GM21737 (cell line): ENCODE measurements around the gene NID2.

ENCODE experiments used
- ATAC-seq: cut with Tn5 transposase; IDR thresholded peaks from one replicate; pipeline ENCODE4 v1.9.1; 2021; ENCODE audit warnings: mild to moderate bottlenecking, moderate library complexity; ENCODE audit not compliant: unreplicated experiment

NID2 gene

GRCh38 chr14:52080808-52081755 lies 12.2 kb upstream of the NID2 start:
- no peak for ATAC-seq

GRCh38 chr14:52080158-52080800 lies 11.4 kb upstream of the NID2 start:
- no peak for ATAC-seq

DNA sequence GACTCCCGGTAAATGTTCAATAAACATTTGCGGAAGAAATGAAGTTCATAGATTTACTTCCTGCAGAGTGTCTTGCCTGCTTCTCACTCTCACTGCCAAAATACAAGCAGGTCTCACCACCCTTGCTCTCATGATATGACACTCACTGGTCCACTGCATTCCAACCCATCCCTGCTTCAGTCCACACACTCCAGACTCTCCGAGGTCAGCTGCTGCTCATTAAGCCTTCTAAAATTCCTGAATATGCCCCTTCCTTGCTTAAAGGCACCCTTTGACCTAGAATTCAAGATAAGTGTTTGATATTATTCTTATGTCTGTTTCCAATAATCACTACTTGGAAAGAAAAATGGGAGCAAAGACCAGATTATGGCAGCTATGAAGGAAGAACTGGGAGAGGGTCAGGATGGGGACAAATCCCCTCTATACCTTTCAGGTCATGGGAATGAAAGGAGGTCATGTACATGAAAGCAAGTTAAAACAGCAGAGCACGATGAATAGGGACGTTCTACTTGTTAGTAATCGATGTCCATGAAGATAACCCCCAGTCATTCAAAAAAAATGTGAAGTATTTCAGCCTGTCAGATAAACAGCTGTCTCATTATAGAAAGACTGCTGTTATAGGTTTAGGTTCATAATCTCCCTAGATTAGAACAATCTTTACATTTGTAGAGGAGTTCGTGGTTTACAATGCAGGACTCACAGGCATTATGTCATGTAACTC lies 10.5 kb upstream of the NID2 start:
- ATAC-seq = no peak

DNA sequence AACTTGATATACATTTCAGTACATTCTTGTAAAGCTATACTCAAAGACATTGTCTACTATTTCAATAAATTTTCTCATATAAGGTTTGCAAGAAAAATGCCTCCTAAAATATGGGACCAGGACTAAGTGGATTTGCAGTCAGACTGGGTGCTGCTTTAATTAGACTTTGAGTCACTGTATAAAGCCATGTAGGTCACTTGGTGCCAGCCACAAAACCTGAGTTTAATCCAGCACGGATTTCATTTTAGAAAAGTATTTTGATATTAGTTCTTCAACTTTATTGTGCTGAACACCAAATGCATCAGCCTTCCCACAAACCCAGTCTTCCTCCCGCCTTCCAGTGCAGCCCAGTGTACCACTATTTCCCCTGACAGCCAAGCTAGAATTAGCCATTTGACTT lies 9.9 kb upstream of the NID2 start:
- ATAC-seq = no peak

- ATAC-seq = no peak
Observed at GRCh38 chr14:52078095-52078531, 9.3 kb upstream of the NID2 start.

DNA sequence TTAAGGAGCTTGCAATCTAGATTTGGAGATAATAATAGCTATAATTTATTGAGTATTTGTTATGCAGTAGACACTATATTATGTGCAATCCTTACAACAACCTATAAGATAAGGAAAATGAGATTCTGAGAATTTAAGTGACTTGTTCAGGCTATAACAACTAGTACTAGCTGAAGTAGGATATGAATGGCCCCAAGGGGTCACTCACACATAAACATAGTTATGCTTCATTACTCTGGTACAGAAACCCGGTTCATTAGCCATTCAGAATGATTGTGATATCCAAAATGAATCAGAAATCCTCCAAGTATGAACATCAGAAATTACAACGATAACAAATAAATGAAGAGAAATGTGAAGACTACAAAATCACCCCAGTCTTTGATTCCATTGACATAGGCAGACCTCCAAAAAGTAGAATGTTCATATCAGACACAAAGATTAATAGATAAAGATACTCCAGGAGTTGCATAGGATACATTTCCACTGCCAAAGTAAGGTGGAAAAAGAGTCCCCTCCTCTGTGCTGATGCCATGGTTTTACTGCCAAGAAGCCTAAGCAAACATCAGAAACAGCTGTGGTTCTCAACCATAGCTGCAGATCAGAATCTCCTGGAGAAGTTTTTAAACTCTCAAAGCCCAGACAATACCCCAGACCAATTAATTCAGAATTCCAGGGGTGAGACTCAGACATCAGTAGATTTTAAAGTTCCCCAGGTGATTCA lies 8.6 kb upstream of the NID2 start:
- no peak for ATAC-seq

- no peak for ATAC-seq
Observed at GRCh38 chr14:52076334-52076733, 7.5 kb upstream of the NID2 start.

GRCh38 chr14:52075371-52075770 lies 6.5 kb upstream of the NID2 start:
- ATAC-seq = no peak

GRCh38 chr14:52073251-52073650 lies 4.4 kb upstream of the NID2 start:
- no peak for ATAC-seq

DNA sequence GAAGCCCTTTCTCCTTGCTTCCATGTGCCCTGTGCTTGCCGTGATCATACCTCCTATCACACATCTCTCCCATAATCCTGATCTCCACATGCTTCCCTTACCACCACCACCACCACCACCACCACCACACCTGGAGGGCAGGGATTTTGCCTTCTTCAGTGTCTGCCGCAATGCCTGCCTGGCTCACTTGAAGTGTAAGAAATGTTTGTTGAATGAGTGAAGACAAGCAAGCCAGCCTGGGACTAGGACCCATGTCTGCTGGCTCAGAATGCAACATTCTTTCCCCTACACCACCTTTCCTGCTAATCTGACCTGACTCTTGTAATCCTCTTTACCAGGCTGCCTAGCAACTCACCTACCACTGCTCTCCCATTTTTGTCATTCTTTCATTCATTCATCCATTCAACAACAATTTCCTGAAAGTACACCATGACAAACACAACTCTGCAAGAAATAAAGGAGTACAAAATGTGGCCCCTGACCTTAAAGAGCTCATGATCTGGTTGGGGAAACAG lies 3.5 kb upstream of the NID2 start:
- no peak for ATAC-seq

DNA sequence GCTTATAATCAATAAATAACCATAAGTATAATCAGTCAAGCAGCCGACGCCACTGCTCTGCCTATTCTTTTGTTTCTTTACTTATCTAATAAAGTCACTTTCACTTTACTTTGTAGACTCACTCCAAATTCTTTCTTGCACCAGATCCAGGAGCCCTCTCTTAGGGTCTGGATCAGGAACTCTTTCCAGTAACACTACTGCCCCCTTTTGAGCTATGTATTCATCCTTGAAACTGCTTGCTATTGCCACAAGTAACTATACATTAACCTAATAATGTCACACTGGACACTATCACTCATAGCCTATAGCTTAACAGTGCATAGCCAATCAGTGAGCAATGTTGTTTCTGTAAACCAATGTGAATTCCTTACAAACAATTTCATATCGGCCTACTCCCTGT lies 2.8 kb upstream of the NID2 start:
- no peak for ATAC-seq

GRCh38 chr14:52070051-52070431 lies 1.2 kb upstream of the NID2 start:
- no peak for ATAC-seq

- no peak for ATAC-seq
Observed at GRCh38 chr14:52069307-52070050, 620 bp upstream of the NID2 start.

- ATAC-seq = no peak
Observed at GRCh38 chr14:52067873-52068614, 815 bp downstream of the NID2 start.

DNA sequence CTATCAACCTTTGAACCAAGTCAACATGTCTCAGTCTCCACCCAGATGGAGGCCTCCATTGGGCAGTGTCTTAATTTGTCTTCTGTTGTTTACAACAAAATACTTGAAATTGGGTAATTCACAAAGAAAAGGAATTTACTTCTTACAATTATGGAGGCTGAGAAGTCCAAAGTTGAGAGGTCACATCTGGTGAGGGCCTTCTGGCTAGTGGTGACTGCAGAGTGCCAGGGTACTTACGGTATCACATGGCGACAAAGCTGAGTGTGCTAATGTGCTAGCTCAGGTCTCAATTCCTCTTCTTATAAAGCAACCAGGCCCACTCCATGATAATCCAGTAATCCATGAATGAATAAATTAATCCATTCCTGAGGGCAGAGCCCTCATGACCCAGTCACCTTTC lies 4.7 kb downstream of the NID2 start:
- ATAC-seq = no peak

DNA sequence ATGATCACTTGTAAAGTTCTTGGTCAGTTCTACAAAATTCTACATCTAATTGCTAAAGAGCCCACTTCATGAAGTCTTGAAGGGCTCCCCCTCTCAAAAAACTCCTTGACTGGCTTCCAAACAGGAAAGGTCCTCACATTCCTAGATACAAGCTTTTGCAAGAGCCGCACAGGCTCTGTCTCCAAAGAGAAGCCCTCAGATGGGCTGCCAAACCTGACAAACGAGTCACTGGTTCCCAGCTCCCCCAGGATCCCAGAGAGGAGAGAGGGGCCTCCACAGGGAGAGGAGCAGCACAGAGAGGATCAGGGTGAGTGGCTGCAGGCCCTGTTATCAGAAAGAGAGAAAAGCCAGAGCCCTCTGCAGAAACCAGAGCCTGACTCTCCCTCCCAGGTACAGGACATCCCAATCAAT lies 5.8 kb downstream of the NID2 start:
- ATAC-seq = no peak

- ATAC-seq = no peak
Observed at GRCh38 chr14:52061890-52062289, 7.0 kb downstream of the NID2 start.

DNA sequence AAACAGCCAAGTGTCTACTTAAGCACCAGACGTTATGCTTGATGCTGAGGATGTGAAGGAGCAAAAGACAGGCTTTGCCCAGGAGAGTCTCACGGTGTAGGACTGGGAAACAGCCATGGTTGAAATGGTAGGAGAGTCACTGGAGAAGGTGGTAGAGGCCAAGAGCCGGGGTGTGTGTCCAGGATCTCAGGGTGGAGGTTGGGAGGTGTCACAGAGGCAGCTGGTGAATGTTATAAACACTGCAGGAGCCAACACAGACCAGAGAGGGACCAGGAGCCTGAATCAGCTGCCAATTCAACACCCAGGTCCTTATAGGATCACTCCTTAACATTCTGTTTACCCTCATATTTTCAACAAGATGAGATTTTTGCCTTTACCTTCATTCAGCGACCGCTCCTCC lies 7.5 kb downstream of the NID2 start:
- no peak for ATAC-seq

GRCh38 chr14:52060080-52060479 lies 8.8 kb downstream of the NID2 start:
- ATAC-seq = no peak
